Measurements from ENCODE around the gene DYRK3.

DNA sequence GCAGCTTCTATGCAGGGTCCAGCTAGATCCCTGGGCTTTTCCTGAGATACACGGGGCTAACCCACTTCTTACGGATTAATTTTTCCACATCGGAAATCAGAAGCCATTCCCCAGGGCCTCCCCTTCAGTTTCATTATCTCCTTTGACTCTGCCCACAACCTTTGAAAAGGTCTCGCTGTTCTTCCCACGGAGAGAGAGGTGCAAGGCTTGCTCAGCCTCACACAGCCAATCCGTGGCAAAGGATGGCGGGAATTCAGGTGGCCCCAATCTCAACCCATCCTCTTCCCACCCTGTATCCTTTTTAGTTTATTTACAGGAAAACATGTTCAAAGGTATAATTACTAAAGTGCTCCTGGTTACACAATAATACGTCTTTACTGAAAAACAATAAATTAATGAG lies 48.7 kb downstream of the DYRK3 start:
- TF ChIP-seq EZH2 (IDR thresholded peaks at IDR 0.05; ENCODE audit: low read length, missing control alignments) (no peak), CTCF (conservative IDR thresholded peaks at IDR 0.05 in 1 of 2, IDR thresholded peaks at IDR 0.05 in 1 of 2; ENCODE audit: low read depth in 1 of 2, low read length in 2 of 2) (no peak)
